HG03439 (cell line): ENCODE data around the gene MYL6.
"Not testable (repeated sequence)": the region's sequence is repeated elsewhere in the genome, so short reads cannot be mapped to it uniquely, and the experiment has no call there.

ENCODE experiments used
- ATAC-seq: cut with Tn5 transposase; IDR thresholded peaks from one replicate; pipeline ENCODE4 v1.9.1; 2021; ENCODE audit warnings: mild to moderate bottlenecking, moderate library complexity; ENCODE audit not compliant: unreplicated experiment

The MYL6 gene

GRCh38 chr12:56189099-56189917 lies 31.1 kb downstream of the MYL6 start, which contains the start of gene SMARCC2:
TSS of gene SMARCC2 (minus strand) at chr12:56189483. CDS start at chr12:56189461, 22 bp downstream.
- peak; percentile 62 for ATAC-seq

GRCh38 chr12:56189918-56190694 lies 31.9 kb downstream of the MYL6 start:
- peak; percentile 33 for ATAC-seq

GRCh38 chr12:56190695-56191155 lies 32.6 kb downstream of the MYL6 start:
- no peak for ATAC-seq

- ATAC-seq = no peak
These were observed 34.4 kb downstream of the MYL6 start for GRCh38 chr12:56192582-56192981.

DNA sequence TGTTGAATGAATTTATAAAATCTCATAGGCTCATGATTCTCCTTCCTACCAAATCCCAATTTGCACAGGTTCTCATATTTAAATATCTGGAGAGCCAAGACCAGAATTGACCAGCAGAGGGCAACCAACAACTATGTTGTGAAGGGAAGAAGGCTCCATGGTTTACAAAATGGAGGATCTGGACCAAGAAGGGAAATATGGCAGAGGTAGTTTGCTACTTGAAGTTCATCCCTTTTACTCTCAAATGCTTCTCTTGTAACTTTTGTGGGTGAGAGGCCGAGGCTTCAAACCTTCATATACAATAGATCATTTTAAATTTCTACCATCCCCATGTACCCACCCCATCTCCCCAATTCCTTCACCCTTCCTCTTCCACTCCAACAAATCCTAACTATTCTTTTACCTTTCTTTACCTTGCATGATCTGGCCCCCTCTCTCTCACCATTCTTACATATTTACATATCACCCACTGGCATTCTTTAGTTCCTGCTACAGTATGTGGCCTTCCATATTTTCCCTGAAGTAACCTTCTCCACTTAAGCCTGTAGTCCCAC lies 34.9 kb downstream of the MYL6 start:
- ATAC-seq = peak; percentile 32

- ATAC-seq = not testable (repeated sequence)
These were observed 38.8 kb downstream of the MYL6 start for GRCh38 chr12:56196818-56197550.

- no peak for ATAC-seq
These were observed 39.9 kb downstream of the MYL6 start for GRCh38 chr12:56197921-56198635.

DNA sequence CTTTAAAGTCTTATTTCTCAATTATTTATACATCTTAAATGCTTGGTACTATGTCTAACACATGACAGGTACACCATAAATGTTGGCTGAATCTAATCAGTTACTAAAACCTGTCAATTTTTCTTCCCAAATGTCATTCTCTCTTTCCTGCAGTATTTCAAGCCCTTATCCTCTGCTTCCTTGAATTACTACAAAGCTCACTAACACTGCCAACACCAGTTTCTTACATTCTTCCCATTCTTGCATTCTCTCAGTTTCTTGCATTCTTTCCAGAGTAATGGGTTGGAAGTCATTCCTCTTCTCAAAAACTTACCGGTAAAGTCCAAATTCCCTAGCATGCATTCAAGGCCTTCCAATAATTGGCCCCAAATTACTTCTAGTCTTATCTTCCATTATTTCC lies 40.7 kb downstream of the MYL6 start:
- ATAC-seq = no peak

DNA sequence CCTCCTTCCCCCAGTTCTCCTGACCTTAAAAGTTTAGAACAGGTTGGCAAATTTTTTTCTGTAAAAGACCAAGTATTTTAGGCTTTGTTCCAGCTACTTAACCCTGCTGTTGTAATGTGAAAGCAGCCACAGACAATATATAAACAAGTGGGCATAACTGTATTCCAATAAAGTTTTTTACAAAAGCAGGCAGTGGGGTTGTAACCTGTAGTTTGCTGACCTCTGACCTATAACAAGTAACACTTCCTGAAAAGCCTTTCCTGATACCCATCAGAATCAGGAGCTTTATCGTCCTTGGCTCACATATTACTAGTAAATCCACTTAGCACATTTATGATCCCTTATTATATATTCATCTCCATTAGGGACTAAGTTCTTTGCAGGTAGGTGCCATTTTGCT lies 44.2 kb downstream of the MYL6 start:
- ATAC-seq = no peak

DNA sequence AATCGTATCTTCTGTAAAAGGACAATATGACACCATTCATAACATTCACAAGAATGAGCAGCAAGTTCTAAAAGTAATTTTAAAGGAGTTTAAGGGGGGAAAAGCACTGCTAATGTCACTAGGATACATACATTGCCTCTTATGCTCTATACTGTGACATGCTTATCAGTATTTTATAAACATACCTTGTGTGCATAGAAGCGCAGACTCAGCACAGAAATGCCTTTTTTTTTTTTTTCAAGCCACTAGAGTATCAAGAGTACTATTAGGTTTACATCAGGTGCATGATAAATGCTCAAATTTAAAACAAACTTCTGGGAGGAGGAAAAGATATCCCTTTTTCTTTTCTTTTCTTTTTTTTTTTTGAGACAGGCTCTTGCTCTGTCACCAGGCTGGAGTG lies 44.7 kb downstream of the MYL6 start:
- ATAC-seq = no peak

- ATAC-seq = no peak
These were observed 46.1 kb downstream of the MYL6 start for GRCh38 chr12:56204275-56204674.

DNA sequence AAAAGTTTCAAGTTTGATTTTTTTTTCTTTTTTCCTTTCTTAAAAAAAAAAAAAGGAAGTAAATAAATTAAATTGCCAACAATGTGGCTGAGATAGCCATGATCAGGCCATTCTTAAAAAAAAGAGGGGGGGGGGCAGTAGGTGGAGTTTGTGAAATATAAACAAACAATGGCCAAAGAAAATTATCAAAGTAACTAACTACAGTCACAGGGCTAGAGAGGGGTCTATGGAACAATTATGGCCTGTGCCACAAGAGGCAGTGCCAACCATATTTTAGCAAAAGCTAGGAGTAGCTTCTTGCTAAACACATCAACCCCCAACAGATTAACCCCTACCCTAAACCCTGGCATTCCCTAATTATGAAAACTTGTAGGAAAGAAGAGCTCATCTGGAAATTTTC lies 47.3 kb downstream of the MYL6 start:
- no peak for ATAC-seq

- ATAC-seq = no peak
These were observed 48.5 kb downstream of the MYL6 start for GRCh38 chr12:56206452-56207166.

- ATAC-seq = no peak
These were observed 49.8 kb downstream of the MYL6 start for GRCh38 chr12:56208006-56208405.
